Gastrocnemius medialis (tissue), 4 donors: ENCODE data around the gene CCDC177. TPM values are rescaled to one million over a fixed set of nuclear protein-coding genes. Genes with fewer than 3 reads are reported as not detected.
A peak's percentile ranks its signal among the peaks of the same experiment; 100 is the strongest.

Experiments used
- ATAC-seq, 2 donors: fragments of 150-250 bp; one replicate each; pipeline ENCODE4 v1.9.1; 2016
- DNase-seq, 2 donors: peaks; one replicate each; pipeline ENCODE4 v3.0.0-alpha.2; 2019
- H3K27ac ChIP-seq, 4 donors: fragments of 200-600 bp; sonication (generic); 1 replicate in 1 of 4; 2 replicates in 3 of 4; pipeline ENCODE4 v1.5.1; 2016 to 2018; ENCODE audit warnings: mild to moderate bottlenecking in 2 of 4, moderate library complexity in 1 of 4
- H3K27me3 ChIP-seq, 3 donors: fragments of 200-600 bp; sonication (generic) in 2 of 3; 1 replicate in 1 of 3; 2 replicates in 2 of 3; pipeline versions ENCODE4 v1.5.1 to v1.6.0; 2016 to 2019; ENCODE audit warnings: mild to moderate bottlenecking in 1 of 3, moderate library complexity in 1 of 3
- H3K36me3 ChIP-seq, 2 donors: fragments of 200-600 bp; sonication (generic) in 1 of 2; one replicate each; pipeline ENCODE4 v1.5.1; 2017 to 2018
- H3K4me1 ChIP-seq, 2 donors: fragments of 200-600 bp; sonication (generic) in 1 of 2; one replicate each; pipeline ENCODE4 v1.5.1; 2016 to 2017; ENCODE audit warnings: mild to moderate bottlenecking in 2 of 2
- H3K4me3 ChIP-seq, 4 donors: fragments of 200-600 bp; sonication (generic) in 3 of 4; 1 replicate in 1 of 4; 2 replicates in 3 of 4; pipeline ENCODE4 v1.5.1; 2016 to 2019; ENCODE audit warnings: mild to moderate bottlenecking in 2 of 4
- H3K9me3 ChIP-seq, 3 donors: fragments of 200-600 bp; sonication (generic) in 2 of 3; 1 replicate in 1 of 3; 2 replicates in 2 of 3; pipeline ENCODE4 v1.5.1; 2016 to 2019
- CTCF ChIP-seq, 5 experiments: fragments of 450-650 bp in 3 of 5; fragments of 200-600 bp in 2 of 5; sonication (generic) in 2 of 5; IDR thresholded peaks in 4 of 5; conservative IDR thresholded peaks in 1 of 5; 1 replicate in 4 of 5; 2 replicates in 1 of 5; pipeline ENCODE4 v1.5.1; 2016 to 2019; ENCODE audit warnings: antibody characterized with exemption in 5 of 5, mild to moderate bottlenecking in 3 of 5, moderate library complexity in 3 of 5
- POLR2A ChIP-seq, 2 donors: fragments of 450-650 bp; IDR thresholded peaks; one replicate each; pipeline ENCODE4 v1.6.1; 2017; ENCODE audit warnings: antibody characterized with exemption in 2 of 2, mild to moderate bottlenecking in 2 of 2, moderate library complexity in 2 of 2
- in situ Hi-C, 4 donors: fragments of 200-750 bp; cut with MboI; loops; one replicate each; pipeline versions ENCODE4 v1.15.0 to v1.8.0; 2017; ENCODE audit warnings: low sequenced_read_pairs in 4 of 4
- intact Hi-C: fragments of 100-400 bp; cut with DNase I; formaldehyde crosslinking; loops from one replicate; pipeline ENCODE4 v1.15.1; 2023; ENCODE audit warnings: low total_unique reads
- total RNA-seq, 4 donors: library from RNA; depleted of rRNA; stranded (reverse); fragments of >200 nt; gene quantifications; one replicate each; pipeline versions ENCODE4 v1.1.0 to v1.2.3, GENCODE V29; 2016

CCDC177 gene
- total RNA-seq, 4 donors from 2014 or later, result not detected

- DNase-seq (no peak), ATAC-seq (no peak)
- TF ChIP-seq POLR2A (IDR thresholded peaks at IDR 0.05), result no peak
- no peak for TF ChIP-seq CTCF (IDR thresholded peaks at IDR 0.05 in 4 of 5, conservative IDR thresholded peaks at IDR 0.05 in 1 of 5)
- H3K27me3 ChIP-seq, result no peaks in the 10 kb centered on the region
- no peaks in the 10 kb centered on the region for H3K9me3 ChIP-seq
- in situ Hi-C loops, result no loop called here
- H3K4me1 ChIP-seq, result peaks cover 0 to 3% of the 10 kb centered on the region in 2 donors
- intact Hi-C loops, result no loop called here
- no peak overlapping the region for H3K27ac ChIP-seq
- no peak overlapping the region for H3K4me3 ChIP-seq
- H3K36me3 ChIP-seq, result no peaks in the 10 kb centered on the region
Measured at GRCh38 chr14:69536971-69537370, 37.7 kb downstream of the CCDC177 start.

GRCh38 chr14:69535230-69535848, 39.3 kb downstream of the CCDC177 start:
- Histone ChIP-seq H3K4me3 (no peak overlapping the region), H3K4me1 (peaks cover 0 to 3% of the 10 kb centered on the region in 2 donors), H3K9me3 (no peaks in the 10 kb centered on the region), H3K27me3 (no peaks in the 10 kb centered on the region), H3K36me3 (no peaks in the 10 kb centered on the region), H3K27ac (no peak overlapping the region)
- intact Hi-C loops (no loop called here), in situ Hi-C loops (no loop called here)
- TF ChIP-seq POLR2A (IDR thresholded peaks at IDR 0.05) (no peak), CTCF (IDR thresholded peaks at IDR 0.05 in 4 of 5, conservative IDR thresholded peaks at IDR 0.05 in 1 of 5) (peak in 3 of 5 experiments; percentile 19 to 63 (median 51))
- DNase-seq (no peak), ATAC-seq (peak in 1 of 2 donors; percentile 68)

GRCh38 chr14:69532561-69533340, 41.9 kb downstream of the CCDC177 start:
- ATAC-seq, result no peak
- Histone ChIP-seq H3K4me1 (peaks cover 0 to 3% of the 10 kb centered on the region in 2 donors), H3K36me3 (no peaks in the 10 kb centered on the region), H3K27me3 (no peaks in the 10 kb centered on the region), H3K27ac (no peak overlapping the region), H3K9me3 (no peaks in the 10 kb centered on the region), H3K4me3 (no peak overlapping the region)
- no peak for TF ChIP-seq POLR2A (IDR thresholded peaks at IDR 0.05)
- no peak for TF ChIP-seq CTCF (IDR thresholded peaks at IDR 0.05 in 4 of 5, conservative IDR thresholded peaks at IDR 0.05 in 1 of 5)
- DNase-seq, result no peak
- intact Hi-C loops (no loop called here), in situ Hi-C loops (no loop called here)

GRCh38 chr14:69531135-69531534, 43.5 kb downstream of the CCDC177 start:
- in situ Hi-C loops (no loop called here), intact Hi-C loops (no loop called here)
- DNase-seq, result no peak
- Histone ChIP-seq H3K36me3 (no peaks in the 10 kb centered on the region), H3K4me3 (no peak overlapping the region), H3K27me3 (no peaks in the 10 kb centered on the region), H3K27ac (no peak overlapping the region), H3K9me3 (no peaks in the 10 kb centered on the region), H3K4me1 (peaks cover 0 to 3% of the 10 kb centered on the region in 2 donors)
- ATAC-seq, result no peak
- TF ChIP-seq POLR2A (IDR thresholded peaks at IDR 0.05) (no peak), CTCF (IDR thresholded peaks at IDR 0.05 in 4 of 5, conservative IDR thresholded peaks at IDR 0.05 in 1 of 5) (no peak)
